Stimulated activated CD4-positive, alpha-beta T cell treated with anti-CD3 and anti-CD28 coated beads, Interleukin-2, amount 100 ng/mL, for 4 hours (primary cell): ENCODE data around the gene RPUSD4.

Experiments
- DNase-seq: peaks from one replicate; pipeline ENCODE4 v3.0.0-alpha.2; 2020; ENCODE audit warnings: low read depth

The RPUSD4 gene

GRCh38 chr11:126156814-126157213 is 54.6 kb downstream of the RPUSD4 start:
- no peak for DNase-seq

- DNase-seq = no peak
These were observed 55.9 kb downstream of the RPUSD4 start for GRCh38 chr11:126155402-126156187.

- DNase-seq = no peak
These were observed 56.8 kb downstream of the RPUSD4 start for GRCh38 chr11:126154691-126155090.

GRCh38 chr11:126153972-126154371 is 57.5 kb downstream of the RPUSD4 start:
- no peak for DNase-seq

- DNase-seq = no peak
These were observed 58.4 kb downstream of the RPUSD4 start for GRCh38 chr11:126153006-126153405.

GRCh38 chr11:126152586-126152985 is 58.9 kb downstream of the RPUSD4 start:
- no peak for DNase-seq

GRCh38 chr11:126152152-126152551 is 59.3 kb downstream of the RPUSD4 start:
- no peak for DNase-seq
